Smooth muscle cell of the brain vasculature (primary cell): Measurements from ENCODE around the gene FKBP5.
"Not testable (repeated sequence)": the region's sequence is repeated elsewhere in the genome, so short reads cannot be mapped to it uniquely, and the experiment has no call there.

Experiments
- DNase-seq: peaks from one replicate; pipeline ENCODE4 v3.0.0-alpha.2; 2012; ENCODE audit warnings: low read depth, low spot score

Gene FKBP5

GRCh38 chr6:35691027-35691824, 2.5 kb upstream of the FKBP5 start:
- no peak for DNase-seq

- DNase-seq, result no peak
Measured at GRCh38 chr6:35690484-35690883, 1.8 kb upstream of the FKBP5 start.

- DNase-seq, result not testable (repeated sequence)
Measured at GRCh38 chr6:35690006-35690405, 1.3 kb upstream of the FKBP5 start.

- no peak for DNase-seq
Measured at GRCh38 chr6:35687658-35688604, 784 bp downstream of the FKBP5 start.

- DNase-seq, result no peak
Measured at GRCh38 chr6:35686873-35687555, 1.7 kb downstream of the FKBP5 start.

- DNase-seq, result no peak
Measured at GRCh38 chr6:35686436-35686835, 2.3 kb downstream of the FKBP5 start.

- no peak for DNase-seq
Measured at GRCh38 chr6:35683267-35683666, 5.4 kb downstream of the FKBP5 start.

GRCh38 chr6:35681298-35681697, 7.4 kb downstream of the FKBP5 start:
- DNase-seq, result no peak

- no peak for DNase-seq
Measured at GRCh38 chr6:35679399-35679798, 9.3 kb downstream of the FKBP5 start.

- DNase-seq, result no peak
Measured at GRCh38 chr6:35678814-35679213, 9.9 kb downstream of the FKBP5 start.

- DNase-seq, result no peak
Measured at GRCh38 chr6:35678021-35678654, 10.6 kb downstream of the FKBP5 start.

GRCh38 chr6:35677456-35677855, 11.3 kb downstream of the FKBP5 start:
- DNase-seq, result no peak

- DNase-seq, result no peak
Measured at GRCh38 chr6:35675871-35676459, 12.8 kb downstream of the FKBP5 start.

- DNase-seq, result no peak
Measured at GRCh38 chr6:35674594-35674993, 14.1 kb downstream of the FKBP5 start.

GRCh38 chr6:35673755-35674154, 15.0 kb downstream of the FKBP5 start:
- no peak for DNase-seq

- not testable (repeated sequence) for DNase-seq
Measured at GRCh38 chr6:35673284-35673666, 15.4 kb downstream of the FKBP5 start.

GRCh38 chr6:35670453-35670852, 18.3 kb downstream of the FKBP5 start:
- not testable (repeated sequence) for DNase-seq

- DNase-seq, result no peak
Measured at GRCh38 chr6:35669451-35670045, 19.2 kb downstream of the FKBP5 start.

- DNase-seq, result no peak
Measured at GRCh38 chr6:35668744-35669450, 19.8 kb downstream of the FKBP5 start.

- no peak for DNase-seq
Measured at GRCh38 chr6:35668096-35668495, 20.6 kb downstream of the FKBP5 start.
